Measurements from ENCODE around the gene MSI2.

Gene MSI2

GRCh38 chr17:57527221-57528057 is 271.1 kb downstream of the MSI2 start:
- no peak for DNase-seq (ENCODE audit: low read depth)

DNA sequence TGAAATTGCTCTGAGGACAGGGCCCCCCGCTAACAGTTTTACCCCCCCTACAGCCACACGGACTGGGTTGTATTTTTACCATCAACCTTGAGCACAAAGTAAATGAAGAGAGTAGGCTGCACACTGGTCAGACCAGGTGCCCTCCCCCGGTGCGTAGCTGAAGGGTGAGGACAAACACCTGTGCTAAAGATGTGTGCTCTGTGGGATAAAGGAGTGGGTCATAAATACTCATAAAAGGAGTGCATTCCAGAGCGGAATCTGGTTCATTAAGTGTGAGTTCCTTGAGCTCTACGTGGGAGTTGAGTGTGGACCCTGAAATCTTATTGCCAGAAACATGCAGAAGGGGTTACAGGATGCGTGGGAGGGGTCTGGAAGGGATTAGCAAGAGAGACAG is 271.7 kb downstream of the MSI2 start:
- DNase-seq (ENCODE audit: low read depth): no peak

GRCh38 chr17:57530026-57530425 is 273.7 kb downstream of the MSI2 start:
- no peak for DNase-seq (ENCODE audit: low read depth)

GRCh38 chr17:57530508-57530907 is 274.2 kb downstream of the MSI2 start:
- DNase-seq (ENCODE audit: low read depth): no peak

GRCh38 chr17:57531078-57531477 is 274.8 kb downstream of the MSI2 start:
- DNase-seq (ENCODE audit: low read depth): no peak

DNA sequence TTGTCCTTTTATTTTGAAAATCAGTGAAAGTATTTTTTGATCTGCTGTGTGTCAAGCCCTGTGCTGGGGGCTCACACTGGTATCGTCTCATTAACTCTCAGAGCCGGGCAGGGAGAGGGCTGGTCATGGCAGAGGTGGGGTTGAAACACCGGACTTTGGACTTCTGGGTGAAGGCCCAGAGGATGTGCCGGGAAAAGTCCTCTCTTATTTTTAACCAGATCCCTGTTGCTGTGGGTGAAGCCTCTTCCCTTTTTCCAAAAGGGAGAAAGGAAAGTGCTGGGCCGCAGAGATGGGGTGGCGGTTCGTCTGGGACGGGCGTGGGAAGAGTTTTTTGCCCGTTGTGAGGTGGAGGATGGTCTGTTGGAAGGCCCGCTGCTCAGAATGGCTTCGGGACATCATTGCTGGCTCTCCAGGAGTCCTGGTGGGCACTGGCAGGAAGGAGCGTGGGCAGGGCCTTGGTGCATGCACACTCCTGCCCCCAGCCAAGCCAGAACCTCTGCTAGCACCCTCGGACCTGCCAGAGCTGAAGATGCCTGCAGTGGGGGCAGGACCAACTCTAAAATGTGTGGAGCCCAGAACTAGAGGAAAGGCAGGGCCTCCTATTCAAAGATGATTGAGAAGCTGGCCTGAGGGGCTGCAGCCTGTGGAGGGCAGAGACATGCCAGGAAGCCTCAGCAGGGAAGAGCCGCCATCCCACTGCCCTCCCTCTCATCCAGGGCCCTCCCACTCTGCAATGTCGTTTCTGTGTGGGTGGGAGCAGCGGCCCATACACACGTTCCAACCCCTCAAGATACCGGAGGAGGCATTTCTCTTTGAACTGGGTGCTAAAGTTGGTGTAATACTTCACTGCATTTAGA is 275.6 kb downstream of the MSI2 start:
- DNase-seq (ENCODE audit: low read depth): no peak

DNA sequence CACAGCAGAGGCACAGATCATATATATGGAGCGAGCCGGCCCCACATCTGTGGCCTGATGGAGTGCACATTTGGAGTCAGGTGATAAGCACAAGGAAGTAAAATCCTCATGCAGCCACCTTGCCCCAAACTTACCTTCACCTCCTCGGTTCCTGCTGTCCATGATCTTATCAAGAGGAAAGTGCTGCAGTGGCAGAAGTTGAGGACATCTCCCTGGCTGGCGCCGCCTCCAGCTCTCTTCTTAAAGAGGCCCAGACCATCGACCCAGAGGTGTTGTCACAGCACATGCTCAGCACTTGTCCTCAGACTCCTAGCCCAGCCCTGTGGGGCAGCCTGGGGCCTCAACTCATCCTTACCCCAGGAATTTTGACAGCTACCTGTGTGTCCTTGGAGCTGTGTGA is 276.2 kb downstream of the MSI2 start:
- no peak for DNase-seq (ENCODE audit: low read depth)

DNA sequence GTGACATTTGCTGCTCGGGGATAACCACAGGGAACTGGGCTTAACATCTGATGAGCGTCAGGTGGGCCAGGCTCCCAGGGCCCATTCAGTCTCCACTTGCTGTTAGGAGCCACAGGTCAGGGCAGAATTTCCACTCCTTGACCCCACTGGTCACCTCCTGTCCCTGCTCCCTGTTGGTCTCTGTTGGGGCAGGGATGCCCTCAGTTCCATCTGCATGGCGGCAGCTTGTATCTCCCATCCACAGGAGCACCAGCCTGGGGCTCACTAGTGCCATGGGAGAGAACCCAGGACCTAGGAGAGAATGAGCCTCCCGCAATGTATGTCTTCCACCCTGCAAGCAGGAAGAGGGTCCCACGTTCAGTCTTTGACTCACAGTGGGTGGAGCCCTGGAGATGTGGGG is 276.6 kb downstream of the MSI2 start:
- no peak for DNase-seq (ENCODE audit: low read depth)

DNA sequence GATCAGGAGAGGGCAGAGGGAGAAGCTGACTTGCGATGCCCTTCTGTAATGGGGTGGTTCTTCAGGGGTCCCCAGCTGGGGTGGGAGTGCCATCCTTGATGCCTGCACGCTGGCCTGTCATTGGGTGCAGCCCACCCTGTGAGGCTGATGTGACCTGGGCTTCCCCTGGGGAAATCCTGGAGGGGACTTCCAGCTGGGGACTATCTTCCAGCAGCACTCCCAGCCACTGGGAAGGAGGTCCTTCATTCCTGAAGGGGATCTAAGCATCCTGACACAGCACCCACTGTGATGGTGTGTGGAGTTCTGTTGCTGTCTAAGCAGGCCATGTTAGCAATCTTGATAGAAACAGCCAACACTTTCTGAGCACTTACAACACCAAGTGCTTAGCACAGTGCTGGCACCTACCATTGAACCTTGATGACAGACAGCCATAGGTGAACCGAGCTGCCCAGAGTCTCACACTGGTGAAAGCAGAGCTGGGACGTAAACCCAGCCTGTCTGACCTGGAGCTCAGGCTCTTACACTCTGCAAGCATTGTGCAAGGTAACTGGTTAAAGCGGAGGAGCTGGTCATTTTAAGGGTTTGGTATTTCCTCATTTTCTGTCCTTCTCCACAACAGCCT is 277.5 kb downstream of the MSI2 start:
- DNase-seq (ENCODE audit: low read depth): no peak

- DNase-seq (ENCODE audit: low read depth): no peak
Observed at GRCh38 chr17:57534863-57535248, 278.5 kb downstream of the MSI2 start.

- no peak for DNase-seq (ENCODE audit: low read depth)
Observed at GRCh38 chr17:57535249-57535966, 279.1 kb downstream of the MSI2 start.

DNA sequence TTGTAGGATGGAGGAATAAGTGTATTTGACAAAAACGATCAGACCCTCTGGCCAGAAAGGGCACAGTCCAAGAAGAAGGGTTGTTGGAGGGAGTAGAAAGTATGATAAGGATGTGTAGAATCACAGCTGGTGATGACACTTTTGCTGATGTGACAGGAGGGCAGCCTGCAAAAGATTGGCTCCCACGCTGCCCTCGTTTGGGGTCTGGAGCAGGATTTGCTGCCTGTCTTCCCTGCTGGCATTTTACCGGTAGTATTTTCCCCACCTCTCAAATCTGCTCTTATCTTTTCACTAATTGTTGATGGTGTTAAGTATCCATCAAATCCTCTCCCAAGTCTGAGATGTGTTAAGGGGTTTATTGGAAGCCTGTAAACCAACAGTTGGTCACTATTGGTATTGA is 280.0 kb downstream of the MSI2 start:
- DNase-seq (ENCODE audit: low read depth): no peak

- no peak for DNase-seq (ENCODE audit: low read depth)
Observed at GRCh38 chr17:57536789-57537523, 280.6 kb downstream of the MSI2 start.

DNA sequence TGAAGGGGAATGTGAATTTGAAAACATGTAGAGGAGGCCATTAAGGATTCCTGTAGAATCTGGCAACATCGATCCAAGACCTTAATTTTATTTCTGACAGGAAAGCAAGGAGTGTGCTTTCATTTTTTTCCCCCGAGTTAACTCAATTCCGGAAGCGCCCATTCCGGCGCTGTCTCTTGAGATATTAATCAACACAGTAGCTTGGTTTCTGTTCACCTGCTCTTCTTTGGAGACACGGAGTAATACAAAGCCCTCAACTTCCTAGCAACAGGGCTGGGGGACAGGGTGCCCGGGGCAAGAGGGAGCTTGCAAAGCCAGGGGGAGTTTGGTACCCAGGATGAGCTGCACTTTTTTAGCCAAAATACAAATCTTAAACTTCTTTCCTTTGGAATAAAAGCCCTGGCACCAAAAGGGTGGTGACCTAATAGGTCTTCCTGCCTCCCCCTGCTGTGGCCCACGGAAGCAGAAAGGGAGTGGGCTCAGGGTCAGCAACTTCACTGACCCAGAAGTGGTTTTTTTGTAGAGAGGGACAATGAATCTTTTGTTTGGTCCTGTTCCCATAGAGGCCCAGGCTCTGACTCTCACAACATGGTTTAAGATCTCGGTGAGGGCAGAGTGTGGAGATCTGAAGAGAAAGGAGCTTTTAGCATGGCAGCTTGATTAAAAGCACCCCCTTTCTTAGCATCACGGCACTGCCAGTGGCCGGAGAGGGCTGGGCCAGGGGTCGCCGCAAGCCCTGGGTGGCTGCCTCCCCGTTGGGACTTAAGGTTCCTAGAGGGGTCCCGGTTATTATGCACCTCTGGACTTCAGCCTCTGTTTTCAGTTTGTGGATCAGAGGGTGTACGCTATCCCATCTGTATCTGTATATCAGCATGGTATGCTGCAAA is 281.4 kb downstream of the MSI2 start:
- no peak for DNase-seq (ENCODE audit: low read depth)

DNA sequence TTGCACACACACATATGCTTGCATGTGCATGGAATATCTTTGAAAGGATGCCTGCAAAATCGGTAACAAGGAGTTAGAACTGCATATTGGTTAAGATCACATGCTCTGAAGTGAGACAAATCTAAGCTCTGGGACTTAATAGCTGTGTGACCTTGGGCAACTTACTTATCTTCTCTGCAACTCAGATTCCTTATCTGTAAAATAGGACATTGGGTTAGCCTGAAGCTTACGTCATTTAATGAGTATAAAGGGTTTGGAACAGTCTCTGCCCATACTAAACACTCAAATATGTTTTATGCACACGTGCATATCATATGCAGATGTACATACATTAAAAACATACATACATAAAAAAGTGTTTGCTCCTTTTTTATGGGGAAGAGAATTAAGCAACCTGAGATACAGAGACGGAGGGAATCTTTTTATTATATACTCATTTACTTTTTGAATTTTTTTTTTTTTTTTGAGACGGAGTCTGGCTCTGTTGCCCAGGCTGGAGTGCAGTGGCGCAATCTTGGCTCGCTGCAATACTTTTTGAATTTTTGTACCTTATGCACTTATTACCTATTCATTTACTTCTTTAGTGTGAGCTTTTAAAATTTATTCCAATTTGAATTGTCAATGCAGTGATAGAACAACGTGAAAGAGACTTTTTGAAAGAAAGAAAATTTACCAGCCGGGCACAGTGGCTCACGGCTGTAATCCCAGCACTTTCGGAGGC is 282.6 kb downstream of the MSI2 start:
- DNase-seq (ENCODE audit: low read depth): no peak

DNA sequence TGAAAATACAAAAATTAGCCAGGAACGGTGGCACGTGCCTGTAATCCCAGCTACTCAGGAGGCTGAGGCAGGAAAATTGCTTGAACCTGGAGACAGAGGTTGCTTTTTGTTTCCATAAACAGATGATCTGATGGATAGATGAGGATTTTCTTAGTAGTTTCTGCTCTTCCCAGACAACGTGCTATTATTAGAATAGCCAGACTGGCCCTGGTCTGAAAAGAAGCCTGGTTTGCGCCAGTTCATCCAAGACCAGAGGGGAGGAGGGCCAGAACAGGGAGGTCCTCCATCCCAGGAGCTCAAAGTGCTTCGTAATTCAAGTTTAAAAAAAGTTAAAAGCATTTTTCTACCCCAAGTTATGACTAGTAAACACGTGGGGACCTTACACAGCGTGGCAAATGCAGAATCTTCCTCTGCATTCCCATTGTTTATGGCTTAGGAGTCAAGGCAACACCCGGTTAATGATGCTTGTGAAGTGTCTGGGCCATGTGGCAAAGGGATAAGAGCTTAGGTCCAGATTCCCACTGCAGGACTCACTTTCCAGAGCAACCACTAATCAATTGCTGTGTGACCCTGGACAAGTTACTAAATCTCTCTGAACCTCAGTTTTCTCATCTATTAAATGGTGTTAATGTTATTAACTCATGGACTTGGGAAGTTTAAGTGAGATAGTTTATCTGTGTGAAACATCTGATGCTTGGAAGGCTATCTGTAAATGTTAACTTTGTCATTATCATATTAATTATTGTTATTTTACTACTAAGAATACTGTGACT is 283.4 kb downstream of the MSI2 start:
- no peak for DNase-seq (ENCODE audit: low read depth)

GRCh38 chr17:57540596-57540995 is 284.3 kb downstream of the MSI2 start:
- no peak for DNase-seq (ENCODE audit: low read depth)

- DNase-seq (ENCODE audit: low read depth): no peak
Observed at GRCh38 chr17:57541049-57541448, 284.7 kb downstream of the MSI2 start.
